Measurements from ENCODE around the gene HIVEP2. TPM values are rescaled to one million over a fixed set of nuclear protein-coding genes. Genes with fewer than 3 reads are reported as not detected.

The HIVEP2 gene
- total RNA-seq, 1 experiment from 2014 or later: 10.3 TPM

GRCh38 chr6:142966294-142966693, 21.3 kb upstream of the HIVEP2 start:
- Histone ChIP-seq H3K36me3 (ENCODE audit: control insufficient read depth, insufficient read depth, low read length) (no peaks in the 10 kb centered on the region), H3K27me3 (ENCODE audit: control insufficient read depth, insufficient read depth, low read length) (no peaks in the 10 kb centered on the region), H3K27ac (ENCODE audit: low read length) (no peak overlapping the region), H3K4me1 (ENCODE audit: control insufficient read depth, insufficient read depth, low read length) (no peaks in the 10 kb centered on the region), H3K4me3 (ENCODE audit: low read depth in 2 of 2, low read length in 2 of 2) (no peak overlapping the region), H3K9me3 (ENCODE audit: control insufficient read depth, insufficient read depth, low read depth, low read length) (no peaks in the 10 kb centered on the region)
- in situ Hi-C loops (cut with HindIII; ENCODE audit: low pct_unique_long_range_greater_than_20kb, low sequenced_read_pairs) (no loop called here), intact Hi-C loops (cut with micrococcal nuclease; ENCODE audit: unreplicated experiment) (no loop called here)
- POLR2A ChIA-PET: no interaction called here
- BruUV-seq (replicated peaks): no TSS peak
- CTCF ChIA-PET: no interaction called here
- ATAC-seq (no peak), DNase-seq (ENCODE audit: low read depth, low spot score) (no peak)
- no peak for TF ChIP-seq TCF7L2 (IDR thresholded peaks at IDR 0.05; ENCODE audit: low read depth, low read length)
- TF ChIP-seq POLR2AphosphoS5 (IDR thresholded peaks at IDR 0.05; ENCODE audit: low read depth, low read length): no peak
- TF ChIP-seq REST (IDR thresholded peaks at IDR 0.05; ENCODE audit: insufficient read depth in 1 of 2, low read depth in 2 of 2, low read length in 1 of 2): no peak
- TF ChIP-seq CTCF (IDR thresholded peaks at IDR 0.05): no peak
- TF ChIP-seq SIN3A (IDR thresholded peaks at IDR 0.05; ENCODE audit: borderline replicate concordance, insufficient read depth, low read depth, low read length): no peak

GRCh38 chr6:142965164-142965563, 20.2 kb upstream of the HIVEP2 start:
- no TSS peak for BruUV-seq (replicated peaks)
- intact Hi-C loops (cut with micrococcal nuclease; ENCODE audit: unreplicated experiment) (no loop called here), in situ Hi-C loops (cut with HindIII; ENCODE audit: low pct_unique_long_range_greater_than_20kb, low sequenced_read_pairs) (no loop called here)
- Histone ChIP-seq H3K27ac (ENCODE audit: low read length) (no peak overlapping the region), H3K9me3 (ENCODE audit: control insufficient read depth, insufficient read depth, low read depth, low read length) (no peaks in the 10 kb centered on the region), H3K4me1 (ENCODE audit: control insufficient read depth, insufficient read depth, low read length) (no peaks in the 10 kb centered on the region), H3K36me3 (ENCODE audit: control insufficient read depth, insufficient read depth, low read length) (no peaks in the 10 kb centered on the region), H3K4me3 (ENCODE audit: low read depth in 2 of 2, low read length in 2 of 2) (no peak overlapping the region), H3K27me3 (ENCODE audit: control insufficient read depth, insufficient read depth, low read length) (no peaks in the 10 kb centered on the region)
- CTCF ChIA-PET: interaction anchor here (0.6 kb wide), 1 partner anchor 63 kb away, joined by 3 read pairs; no protein-coding TSS in a partner anchor
- POLR2A ChIA-PET: no interaction called here
- ATAC-seq (no peak), DNase-seq (ENCODE audit: low read depth, low spot score) (no peak)
- TF ChIP-seq TCF7L2 (IDR thresholded peaks at IDR 0.05; ENCODE audit: low read depth, low read length) (no peak), CTCF (IDR thresholded peaks at IDR 0.05) (no peak), POLR2AphosphoS5 (IDR thresholded peaks at IDR 0.05; ENCODE audit: low read depth, low read length) (no peak), REST (IDR thresholded peaks at IDR 0.05; ENCODE audit: insufficient read depth in 1 of 2, low read depth in 2 of 2, low read length in 1 of 2) (no peak), SIN3A (IDR thresholded peaks at IDR 0.05; ENCODE audit: borderline replicate concordance, insufficient read depth, low read depth, low read length) (no peak)

All from Panc1 (cell line).